ENCODE results near the gene CEP83. TPM values are rescaled to one million over a fixed set of nuclear protein-coding genes. Genes with fewer than 3 reads are reported as not detected.

Gene CEP83
- polyA plus RNA-seq, 1 donor from 2014 or later = 19.5 TPM

GRCh38 chr12:94500831-94501567 is 41.3 kb upstream of the CEP83 start:
- Histone ChIP-seq H3K36me3 (ENCODE audit: insufficient read depth, low read length) (no peaks in the 10 kb centered on the region), H3K27ac (ENCODE audit: low read length) (no peak overlapping the region), H3K9me3 (ENCODE audit: low read length) (peaks cover 4% of the 10 kb centered on the region), H3K4me3 (ENCODE audit: low read length) (no peak overlapping the region), H3K79me2 (replicated peaks; ENCODE audit: insufficient read depth, low read length) (no peaks in the 10 kb centered on the region), H3F3A (ENCODE audit: insufficient read depth, low read length, poor library complexity, severe bottlenecking) (no peaks in the 10 kb centered on the region), H2AFZ (ENCODE audit: low read depth, low read length) (no peak overlapping the region), H3K9ac (ENCODE audit: low read length) (no peak overlapping the region), H3K27me3 (ENCODE audit: insufficient read depth, low read depth, low read length) (no peaks in the 10 kb centered on the region), H3K9me2 (ENCODE audit: insufficient read depth, low read length) (no peaks in the 10 kb centered on the region), H4K20me1 (ENCODE audit: insufficient read depth) (no peaks in the 10 kb centered on the region), H3K4me2 (ENCODE audit: low read length) (no peak overlapping the region)
- TF ChIP-seq CTCF (IDR thresholded peaks at IDR 0.05; ENCODE audit: poor library complexity, severe bottlenecking) (no peak), TAF1 (IDR thresholded peaks at IDR 0.05; ENCODE audit: low read depth) (no peak), EZH2 (IDR thresholded peaks at IDR 0.05; ENCODE audit: borderline replicate concordance, insufficient read depth, low read length, poor library complexity, severe bottlenecking) (no peak), REST (IDR thresholded peaks at IDR 0.05; ENCODE audit: borderline replicate concordance) (no peak), EP300 (conservative IDR thresholded peaks at IDR 0.05; ENCODE audit: poor library complexity, severe bottlenecking) (no peak), RAD21 (conservative IDR thresholded peaks at IDR 0.05) (no peak), MXI1 (conservative IDR thresholded peaks at IDR 0.05; ENCODE audit: poor library complexity, severe bottlenecking) (no peak), SMC3 (conservative IDR thresholded peaks at IDR 0.05; ENCODE audit: poor library complexity) (no peak), POLR2AphosphoS5 (IDR thresholded peaks at IDR 0.05) (no peak)

GRCh38 chr12:94498698-94499097 is 39.0 kb upstream of the CEP83 start:
- no peak overlapping the region for H3K27ac ChIP-seq (ENCODE audit: low read length)
- no peak for TF ChIP-seq MXI1 (conservative IDR thresholded peaks at IDR 0.05; ENCODE audit: poor library complexity, severe bottlenecking)
- TF ChIP-seq EP300 (conservative IDR thresholded peaks at IDR 0.05; ENCODE audit: poor library complexity, severe bottlenecking) = no peak
- TF ChIP-seq POLR2AphosphoS5 (IDR thresholded peaks at IDR 0.05) = no peak
- TF ChIP-seq RAD21 (conservative IDR thresholded peaks at IDR 0.05) = no peak
- no peak for TF ChIP-seq EZH2 (IDR thresholded peaks at IDR 0.05; ENCODE audit: borderline replicate concordance, insufficient read depth, low read length, poor library complexity, severe bottlenecking)
- TF ChIP-seq CTCF (IDR thresholded peaks at IDR 0.05; ENCODE audit: poor library complexity, severe bottlenecking) = no peak
- no peak for TF ChIP-seq REST (IDR thresholded peaks at IDR 0.05; ENCODE audit: borderline replicate concordance)
- no peak for TF ChIP-seq TAF1 (IDR thresholded peaks at IDR 0.05; ENCODE audit: low read depth)
- no peak for TF ChIP-seq SMC3 (conservative IDR thresholded peaks at IDR 0.05; ENCODE audit: poor library complexity)

More at GRCh38 chr12:94498698-94499097, 39.0 kb upstream of the CEP83 start:
- Histone ChIP-seq H2AFZ (ENCODE audit: low read depth, low read length) (no peak overlapping the region), H3K9me2 (ENCODE audit: insufficient read depth, low read length) (no peaks in the 10 kb centered on the region), H3K4me3 (ENCODE audit: low read length) (no peak overlapping the region), H3K79me2 (replicated peaks; ENCODE audit: insufficient read depth, low read length) (no peaks in the 10 kb centered on the region), H4K20me1 (ENCODE audit: insufficient read depth) (no peaks in the 10 kb centered on the region), H3K36me3 (ENCODE audit: insufficient read depth, low read length) (no peaks in the 10 kb centered on the region), H3K9ac (ENCODE audit: low read length) (no peak overlapping the region), H3F3A (ENCODE audit: insufficient read depth, low read length, poor library complexity, severe bottlenecking) (no peaks in the 10 kb centered on the region), H3K9me3 (ENCODE audit: low read length) (peaks cover 4% of the 10 kb centered on the region), H3K4me2 (ENCODE audit: low read length) (no peak overlapping the region), H3K27me3 (ENCODE audit: insufficient read depth, low read depth, low read length) (no peaks in the 10 kb centered on the region)

All from neural cell (in vitro differentiated cells).